LNCAP (cell line): ENCODE measurements around the gene GIPC1.

Source experiments
- CTCF ChIP-seq: fragments of 450-650 bp; IDR thresholded peaks from 2 replicates; pipeline ENCODE4 v1.5.1; 2017; ENCODE audit warnings: mild to moderate bottlenecking

The GIPC1 gene

GRCh38 chr19:14463747-14464146 is 32.2 kb downstream of the GIPC1 start:
- TF ChIP-seq CTCF, result no peak

GRCh38 chr19:14460935-14461334 is 35.0 kb downstream of the GIPC1 start:
- no peak for TF ChIP-seq CTCF

DNA sequence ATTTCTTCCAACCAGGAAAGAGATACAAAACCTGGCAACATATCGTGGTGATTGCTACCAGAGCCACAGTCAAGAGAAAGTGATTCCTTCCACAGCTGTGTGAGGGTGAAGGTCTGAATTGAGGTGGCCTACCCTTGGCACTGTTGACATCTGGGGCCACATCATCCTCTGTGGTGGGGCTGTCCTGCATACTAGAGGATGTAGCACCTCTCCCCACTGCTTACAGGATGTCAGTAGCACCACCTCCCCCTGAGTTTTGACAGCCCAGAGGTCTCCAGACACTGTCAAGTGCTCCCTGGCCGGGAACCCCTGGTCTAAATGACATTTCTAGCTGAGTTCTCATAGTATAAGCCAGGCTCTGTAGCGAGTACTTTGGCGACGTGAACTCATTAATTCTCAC is 36.2 kb downstream of the GIPC1 start:
- no peak for TF ChIP-seq CTCF

DNA sequence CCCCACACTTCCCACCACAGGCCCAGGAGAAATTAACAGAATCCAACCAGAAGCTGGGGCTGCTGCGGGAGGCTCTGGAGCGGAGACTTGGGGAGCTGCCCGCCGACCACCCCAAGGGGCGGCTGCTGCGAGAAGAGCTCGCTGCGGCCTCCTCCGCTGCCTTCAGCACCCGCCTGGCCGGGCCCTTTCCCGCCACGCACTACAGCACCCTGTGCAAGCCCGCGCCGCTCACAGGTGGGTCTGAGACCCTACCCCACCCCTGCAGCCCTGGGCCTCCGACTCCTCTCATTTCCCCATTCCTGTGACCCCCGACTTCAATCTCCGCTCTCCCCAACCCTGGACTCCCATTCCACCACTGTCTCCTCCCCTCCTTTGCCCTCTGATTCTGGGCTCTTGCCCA is 45.1 kb downstream of the GIPC1 start:
- TF ChIP-seq CTCF, result no peak

DNA sequence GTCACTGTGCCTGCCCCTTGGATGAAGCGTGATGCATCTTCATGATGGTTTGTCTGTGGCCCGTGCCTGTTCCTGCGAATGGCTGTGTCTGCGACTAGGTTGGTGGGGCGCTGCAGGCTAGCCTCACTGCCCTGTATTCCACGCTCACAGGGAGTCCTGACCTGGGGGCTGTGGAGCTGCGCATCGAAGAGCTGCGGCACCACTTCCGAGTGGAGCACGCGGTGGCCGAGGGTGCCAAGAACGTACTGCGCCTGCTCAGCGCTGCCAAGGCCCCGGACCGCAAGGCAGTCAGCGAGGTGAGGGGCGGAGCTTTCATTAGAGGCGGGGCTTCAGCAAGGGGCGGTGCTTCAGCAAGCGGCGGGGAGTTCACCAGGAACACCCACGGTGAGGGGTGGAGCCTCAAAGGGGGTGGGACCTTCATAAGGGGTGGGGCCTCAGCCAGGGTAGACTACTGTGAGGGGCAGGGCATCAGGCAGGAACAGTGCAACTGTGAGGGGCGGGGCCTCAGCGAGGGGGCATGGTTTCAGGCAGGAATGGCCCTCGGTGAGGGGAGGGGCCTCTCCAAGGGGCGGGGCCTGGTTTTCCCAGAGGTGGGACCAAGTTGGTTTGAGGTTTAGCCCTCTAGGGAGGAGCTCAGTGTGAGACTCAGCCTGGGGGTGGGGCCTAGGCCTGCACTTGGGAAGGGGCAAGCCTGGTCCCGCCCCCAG is 45.6 kb downstream of the GIPC1 start:
- TF ChIP-seq CTCF, result no peak

GRCh38 chr19:14449321-14449720 is 46.6 kb downstream of the GIPC1 start:
- TF ChIP-seq CTCF, result no peak

- no peak for TF ChIP-seq CTCF
Observed at GRCh38 chr19:14446336-14447036, 49.4 kb downstream of the GIPC1 start.
